ACHN (cell line): ENCODE results near the gene RPS6KA5.
"Not testable (repeated sequence)": the region's sequence is repeated elsewhere in the genome, so short reads cannot be mapped to it uniquely, and the experiment has no call there.

Experiments used
- DNase-seq: peaks from one replicate; pipeline ENCODE4 v3.0.0-alpha.2; 2015
- in situ Hi-C: cut with HindIII; loops from 2 replicates; pipeline ENCODE4 v1.10.0; 2017; ENCODE audit warnings: low sequenced_read_pairs, low pct_ligation_motif_present, low pct_unique_long_range_greater_than_20kb

The RPS6KA5 gene

DNA sequence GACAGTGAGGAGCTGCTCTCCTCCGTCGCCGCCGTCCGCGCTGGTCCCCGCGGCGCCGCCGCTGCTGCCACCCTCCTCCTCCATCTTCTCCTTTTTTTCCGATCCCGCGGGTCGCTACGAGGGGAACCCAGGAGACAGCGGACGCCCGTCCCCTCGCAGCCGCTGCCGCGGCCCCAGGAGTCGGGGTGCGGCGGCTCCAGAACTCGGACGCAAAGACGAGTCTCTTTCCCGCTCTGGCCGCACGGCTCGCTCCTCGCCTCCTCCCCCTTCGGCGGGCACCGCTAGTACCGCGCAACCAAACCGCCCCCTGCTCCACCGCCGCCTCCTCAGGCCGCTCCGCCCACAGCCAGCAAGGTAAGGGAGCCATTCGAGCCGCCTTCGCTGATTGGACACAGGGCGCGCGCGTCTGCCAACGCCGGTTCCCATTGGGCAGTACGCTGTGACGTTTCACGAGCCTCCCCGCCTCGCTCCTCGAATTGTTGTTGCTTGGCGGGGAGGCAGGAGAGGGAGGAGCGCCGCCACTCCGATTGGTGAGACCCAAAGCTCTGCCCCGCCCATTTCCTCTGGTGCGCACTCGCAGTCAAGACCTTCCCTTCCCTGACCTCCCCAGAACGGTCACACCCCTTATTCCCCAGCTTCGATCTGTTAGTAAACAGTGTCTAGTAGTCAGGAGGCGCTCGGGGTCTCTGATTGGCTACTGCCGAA, at the start of gene RPS6KA5:
RPS6KA5 (minus strand) TSS at position 291 of the 705 bp plus-strand sequence; CDS start at position 84, 207 bp downstream.
- peak; percentile 99 for DNase-seq
- in situ Hi-C loops: no loop called here

DNA sequence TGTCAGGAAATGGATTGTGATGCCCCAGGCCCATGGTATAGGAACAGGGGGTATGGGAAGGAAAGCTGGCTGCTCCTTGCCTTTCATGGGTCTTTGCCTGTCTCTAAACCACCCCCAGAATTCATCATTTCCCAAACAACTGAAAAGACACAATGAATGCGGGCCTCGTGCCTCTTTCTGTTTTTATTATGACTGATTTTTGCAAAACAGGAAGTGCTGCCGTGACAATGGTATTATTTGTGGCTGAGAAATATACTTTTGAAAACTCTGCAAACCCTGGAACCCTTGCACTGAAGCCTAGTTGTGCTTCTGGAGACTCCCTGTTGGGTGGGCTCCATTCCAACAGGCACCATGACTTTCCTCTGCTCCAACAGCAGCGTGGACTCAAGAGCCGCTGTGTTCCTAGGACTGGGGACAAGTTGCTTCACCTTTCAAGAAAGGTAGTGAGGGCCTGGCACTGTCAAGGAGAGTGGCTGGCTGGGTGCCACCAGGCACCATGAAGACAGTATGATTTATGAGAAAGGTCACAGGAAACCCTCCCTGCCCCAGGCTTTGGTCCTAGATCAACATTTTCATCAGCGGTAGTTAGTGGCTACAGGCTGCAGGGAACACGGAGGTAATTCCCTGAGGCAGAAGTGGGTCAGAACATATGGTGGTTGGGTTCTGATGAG, 48.6 kb upstream of the RPS6KA5 start:
- in situ Hi-C loops: no loop called here
- no peak for DNase-seq

DNA sequence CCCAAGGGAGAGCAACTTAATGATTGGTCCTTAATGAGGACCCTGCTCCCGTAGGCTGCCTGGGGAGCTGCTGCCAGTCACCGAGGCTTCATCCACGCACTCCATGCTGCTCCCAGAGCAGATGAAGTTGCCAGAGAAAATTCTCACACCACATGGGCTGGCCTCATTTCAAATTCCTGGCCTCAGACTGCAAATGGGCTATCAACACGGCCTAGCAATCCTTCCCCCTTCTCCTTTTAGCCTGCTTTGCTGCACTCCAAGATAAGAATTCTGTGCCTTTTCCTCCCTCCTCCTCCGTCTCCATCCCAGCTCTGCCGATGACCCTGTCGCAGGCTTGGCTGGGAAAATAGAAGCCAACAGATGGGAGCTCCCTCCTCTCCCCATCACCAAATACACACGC, 42.7 kb upstream of the RPS6KA5 start:
- in situ Hi-C loops: no loop called here
- no peak for DNase-seq

DNA sequence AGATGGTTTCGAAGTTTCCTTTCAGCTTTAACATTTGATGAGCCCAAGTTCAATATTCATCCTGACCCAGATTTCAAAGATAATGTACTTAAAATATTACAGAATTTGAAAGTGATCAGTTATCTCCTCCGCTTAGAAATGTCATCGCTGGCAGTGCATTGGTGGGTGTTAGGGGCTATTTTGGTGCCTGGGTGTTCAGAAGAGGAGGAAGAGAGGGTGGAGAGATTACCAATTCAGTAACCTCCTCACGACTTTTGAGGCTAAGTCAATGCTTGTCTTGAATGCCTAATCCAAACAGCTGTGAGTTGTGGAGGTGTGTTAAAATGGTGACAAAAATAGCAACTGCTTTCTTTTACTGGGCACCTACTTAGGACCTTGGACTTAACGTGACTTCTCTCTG, 39.7 kb upstream of the RPS6KA5 start:
- in situ Hi-C loops: no loop called here
- DNase-seq: no peak

DNA sequence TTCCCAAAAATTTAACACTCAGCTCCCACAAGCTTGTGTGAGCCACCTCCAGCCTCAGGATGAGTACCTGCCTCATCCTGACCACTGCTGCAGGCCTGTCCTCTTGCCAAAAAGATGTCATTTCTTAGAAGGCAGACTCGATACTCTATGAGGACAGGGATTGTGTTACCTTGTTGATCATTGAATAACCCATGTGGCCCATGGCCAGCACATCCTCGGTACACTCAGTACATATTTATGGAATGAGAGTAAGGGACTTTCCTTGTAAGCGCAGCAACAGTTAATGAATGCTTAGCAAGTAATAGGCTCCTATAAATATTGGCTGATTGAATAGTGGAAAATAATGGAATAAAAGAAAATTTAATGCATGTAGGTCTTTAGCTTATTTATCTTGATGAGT, 38.1 kb upstream of the RPS6KA5 start:
- DNase-seq: no peak

DNA sequence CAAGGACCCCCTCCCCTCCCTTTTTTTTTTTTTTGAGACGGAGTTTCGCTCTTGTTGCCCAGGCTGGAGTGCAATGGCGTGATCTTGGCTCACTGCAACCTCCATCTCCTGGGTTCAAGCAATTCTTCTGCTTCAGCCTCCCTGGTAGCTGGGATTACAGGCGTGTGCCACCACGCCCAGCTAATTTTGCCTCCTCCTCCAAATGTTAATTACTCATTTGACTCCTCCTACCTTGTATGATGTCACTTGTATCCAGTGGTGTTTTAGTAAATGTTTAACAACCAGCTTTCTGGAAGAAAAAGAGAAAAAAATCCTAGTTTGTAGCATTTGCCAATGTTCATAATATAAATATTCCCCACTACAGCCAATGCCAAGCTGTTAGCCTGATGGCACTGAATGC, 37.2 kb upstream of the RPS6KA5 start:
- DNase-seq, in situ Hi-C loops: not testable (repeated sequence)

More for the DNA sequence above, 38.1 kb upstream of the RPS6KA5 start:
- in situ Hi-C loops: no loop called here

DNA sequence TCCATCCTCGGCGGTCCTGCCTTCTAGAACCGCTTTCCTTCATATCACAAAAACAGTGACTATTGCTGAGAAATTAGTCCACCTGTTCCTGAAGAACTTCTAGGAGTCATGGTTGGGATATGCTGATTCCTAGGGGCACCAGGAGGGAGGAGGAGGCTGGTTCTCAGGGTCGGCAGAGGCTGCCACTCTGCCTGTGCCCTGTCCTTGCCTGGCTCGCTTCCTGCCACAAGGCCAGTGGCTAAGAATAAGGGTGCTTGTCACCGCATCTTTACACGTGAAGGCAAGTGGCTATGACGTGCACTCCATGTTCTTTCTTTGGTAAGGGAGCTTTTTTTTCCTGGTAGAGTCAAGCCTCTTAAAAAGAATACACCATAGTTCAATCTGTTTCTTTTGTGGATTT, 34.7 kb upstream of the RPS6KA5 start:
- in situ Hi-C loops: no loop called here

DNA sequence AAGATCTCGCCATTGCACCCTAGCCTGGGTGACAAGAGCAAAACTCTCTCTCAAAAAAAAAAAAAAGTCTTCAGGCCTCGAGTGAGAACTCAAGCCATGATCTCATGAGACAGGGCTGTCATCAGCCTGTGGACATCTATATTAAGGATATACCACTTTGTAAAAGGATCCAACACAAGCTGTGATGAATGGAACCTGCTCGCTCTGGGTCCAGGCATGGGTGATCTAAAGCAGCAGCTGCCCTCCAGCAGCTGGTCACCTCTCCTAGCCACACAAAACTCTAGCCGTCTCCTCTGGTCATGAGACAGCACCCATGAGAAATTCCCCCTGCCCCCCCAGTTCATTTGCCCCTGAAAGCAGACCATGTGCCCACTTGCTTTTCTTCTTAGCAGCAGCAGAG, 34.3 kb upstream of the RPS6KA5 start:
- no peak for DNase-seq
- in situ Hi-C loops: no loop called here

More for the DNA sequence above, 34.7 kb upstream of the RPS6KA5 start:
- DNase-seq: no peak

DNA sequence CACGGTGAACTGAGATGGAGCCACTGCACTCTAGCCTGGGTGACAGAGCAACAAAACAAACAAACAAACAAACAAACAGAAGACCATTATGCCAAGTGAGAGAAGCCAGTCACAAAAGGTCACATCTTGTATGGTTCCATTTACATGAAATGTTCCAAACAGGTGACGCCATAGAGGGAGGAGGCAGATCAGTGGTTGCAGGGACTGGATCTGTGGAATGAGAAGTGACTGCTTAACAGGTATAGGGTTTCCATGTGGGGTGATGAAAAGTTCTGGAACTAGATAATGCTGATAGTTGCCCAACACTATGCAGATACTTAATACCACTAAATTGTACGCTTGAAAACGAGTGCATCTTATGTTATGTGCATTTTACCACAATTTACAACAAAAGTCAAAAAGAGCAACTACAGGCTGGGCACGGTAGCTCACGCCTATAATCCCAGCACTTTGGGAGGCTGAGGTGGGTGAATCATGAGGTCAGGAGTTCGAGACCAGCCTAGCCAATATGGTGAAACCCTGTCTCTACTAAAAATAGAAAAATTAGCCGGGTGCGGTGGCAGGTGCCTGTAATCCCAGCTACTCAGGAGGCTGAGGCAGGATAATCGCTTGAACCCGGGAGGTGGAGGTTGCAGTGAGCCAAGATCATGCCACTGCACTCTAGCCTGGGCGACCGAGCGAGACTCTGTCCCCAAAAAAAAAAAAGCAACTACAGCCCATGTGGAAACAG, 33.5 kb upstream of the RPS6KA5 start:
- DNase-seq, in situ Hi-C loops: not testable (repeated sequence)

DNA sequence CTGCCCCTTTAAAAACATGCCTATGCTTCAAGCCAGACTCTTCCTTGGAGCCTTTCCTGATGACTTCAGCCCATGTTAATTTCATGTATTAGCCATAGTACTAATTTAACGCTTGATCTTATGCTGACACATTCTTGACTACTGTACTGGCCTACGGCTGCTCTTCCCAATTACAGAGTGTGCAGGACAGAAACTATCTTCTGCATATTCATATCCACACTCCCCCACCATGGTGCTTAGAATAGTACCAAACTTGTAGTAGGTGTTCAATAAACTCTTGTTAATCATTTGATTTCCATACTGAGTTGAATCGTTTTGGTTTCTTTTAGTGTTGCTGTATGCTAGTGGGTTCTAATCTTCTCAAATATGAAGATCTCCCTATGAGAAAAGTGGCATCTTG, 31.6 kb upstream of the RPS6KA5 start:
- in situ Hi-C loops: no loop called here
- DNase-seq: no peak

DNA sequence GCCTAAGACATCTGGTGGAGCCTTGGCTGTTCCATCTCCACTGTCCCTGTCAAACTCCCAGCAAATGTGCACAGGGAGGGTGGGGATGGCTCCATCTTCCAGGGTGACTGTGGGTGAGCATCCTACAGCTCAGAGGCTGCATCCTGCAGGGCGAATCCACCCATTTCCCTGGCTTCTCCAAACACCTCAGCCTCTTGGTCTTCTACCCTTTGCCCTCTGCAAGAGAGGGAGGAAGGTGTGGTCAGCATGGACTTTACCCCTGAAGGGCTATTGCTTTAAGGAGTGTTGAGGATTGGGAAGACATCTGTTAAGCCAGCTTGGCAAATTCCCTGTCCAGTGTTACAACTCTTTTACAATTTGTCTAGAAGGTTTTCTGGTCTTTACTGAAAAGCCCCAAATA, 30.3 kb upstream of the RPS6KA5 start:
- in situ Hi-C loops: no loop called here
- DNase-seq: no peak

DNA sequence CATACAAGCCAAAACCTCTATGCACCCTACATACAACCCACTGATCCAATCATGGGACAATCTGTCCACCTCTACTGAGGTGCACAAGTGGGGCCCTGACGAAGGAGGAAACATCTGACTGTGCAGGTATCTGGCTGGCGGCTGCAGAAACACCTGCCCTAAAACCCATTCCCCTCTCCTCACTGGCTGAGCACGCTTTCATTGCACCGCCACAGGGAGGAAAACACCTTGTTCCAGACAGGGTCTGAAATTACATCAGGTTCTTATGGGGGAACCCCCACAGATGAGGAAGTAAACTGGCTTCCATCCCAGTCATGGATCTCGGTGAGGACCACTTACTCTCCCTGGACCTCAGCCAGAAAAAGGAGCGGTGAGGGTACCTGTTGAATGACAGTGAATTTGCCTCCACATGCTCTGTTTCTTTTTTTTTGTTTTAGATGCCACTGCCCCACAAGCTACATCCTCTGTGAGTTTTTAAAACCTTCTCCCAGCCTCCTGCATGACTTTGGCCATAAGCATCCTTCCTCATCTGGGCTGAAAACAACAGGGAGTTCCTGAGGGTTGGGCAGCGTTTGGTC, 29.6 kb upstream of the RPS6KA5 start:
- in situ Hi-C loops: no loop called here
- DNase-seq: no peak

DNA sequence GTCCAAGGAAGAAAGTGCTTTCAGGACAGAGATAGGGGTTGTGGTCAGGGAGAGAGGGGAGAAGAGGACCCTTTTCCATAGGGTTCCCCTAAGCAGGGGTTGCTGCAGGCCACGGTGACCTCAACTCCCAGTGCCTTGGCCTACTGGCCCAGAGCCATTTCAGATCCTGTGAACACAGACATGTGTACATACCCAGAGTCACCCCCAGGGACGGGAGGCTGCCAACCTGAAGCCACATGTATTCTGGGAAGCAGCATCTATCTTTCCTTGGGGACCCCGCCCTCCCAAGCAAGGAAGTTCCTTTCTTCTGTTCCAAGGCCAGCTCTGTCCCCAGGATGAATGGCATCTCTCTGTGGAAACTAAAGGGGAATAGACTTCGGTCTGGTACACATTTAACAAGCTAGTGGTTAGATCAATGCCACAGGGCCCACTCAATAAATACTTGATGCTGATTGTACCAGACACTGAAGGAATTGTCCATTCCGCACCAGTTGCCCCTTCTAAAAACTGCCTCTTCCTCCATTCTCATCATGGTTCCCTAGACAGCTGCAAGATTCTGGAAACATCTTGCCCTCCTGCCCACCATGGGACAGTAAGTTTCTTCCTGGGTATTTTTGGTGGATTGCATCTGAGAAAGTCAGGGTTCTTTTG, 28.3 kb upstream of the RPS6KA5 start:
- in situ Hi-C loops: no loop called here
- DNase-seq: no peak

DNA sequence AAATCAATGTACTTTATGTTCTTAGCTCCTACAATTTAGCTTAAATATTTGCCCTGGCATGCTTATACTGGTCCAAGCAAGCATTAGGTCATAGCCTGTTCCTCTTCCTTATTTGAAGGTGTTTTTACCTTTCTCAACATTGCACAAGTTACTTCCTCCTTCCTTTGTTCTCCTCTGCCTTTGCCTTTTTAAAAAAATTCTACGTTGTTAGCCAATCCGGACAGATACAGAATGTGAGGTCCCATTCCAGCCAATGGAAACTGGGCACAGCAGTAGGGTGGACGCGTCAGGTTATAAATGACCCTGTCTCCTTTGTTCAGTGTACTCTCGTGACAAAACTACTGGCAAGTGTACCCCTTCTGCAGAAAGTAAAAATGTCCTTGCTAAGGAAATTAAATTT, 27.0 kb upstream of the RPS6KA5 start:
- DNase-seq, in situ Hi-C loops: not testable (repeated sequence)

DNA sequence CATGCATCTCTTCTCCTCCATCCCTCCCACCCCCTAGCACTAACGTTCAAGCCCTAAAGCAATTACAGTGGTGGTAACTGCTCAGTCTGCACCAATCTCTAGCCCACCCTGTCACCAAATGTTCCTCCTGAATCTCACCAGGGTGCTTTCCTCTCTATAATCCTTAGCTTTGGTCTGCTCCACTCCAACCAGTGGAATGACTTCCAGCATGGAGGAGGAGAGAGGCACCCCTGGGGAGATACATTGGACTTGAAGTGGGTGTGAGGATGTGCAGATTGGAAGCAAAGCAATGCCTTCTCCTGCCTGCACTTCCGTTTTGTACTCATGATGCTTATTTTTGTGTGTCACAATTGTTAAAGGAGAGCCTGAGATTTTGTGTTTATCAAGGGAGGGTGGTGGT, 24.1 kb upstream of the RPS6KA5 start:
- DNase-seq: no peak
- in situ Hi-C loops: no loop called here

DNA sequence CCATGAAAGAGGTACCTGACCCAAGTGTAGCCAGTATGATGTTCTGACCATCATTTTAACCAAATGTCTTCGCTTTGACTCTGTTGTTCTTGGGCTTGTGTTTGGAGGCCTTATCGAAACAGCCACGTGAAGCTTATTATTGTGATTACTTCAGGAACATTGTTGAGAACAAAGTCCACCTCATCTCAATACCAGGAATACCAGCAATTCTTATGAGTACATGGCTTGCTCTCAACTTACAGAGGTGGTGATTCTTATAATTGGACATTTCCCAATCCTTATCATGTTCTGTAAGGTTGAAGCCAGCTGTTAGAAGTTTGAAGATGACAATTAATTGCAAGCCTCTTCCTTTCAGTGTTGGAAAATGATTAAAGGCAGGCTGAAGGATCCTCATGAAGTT, 21.8 kb upstream of the RPS6KA5 start:
- in situ Hi-C loops: no loop called here
- no peak for DNase-seq

DNA sequence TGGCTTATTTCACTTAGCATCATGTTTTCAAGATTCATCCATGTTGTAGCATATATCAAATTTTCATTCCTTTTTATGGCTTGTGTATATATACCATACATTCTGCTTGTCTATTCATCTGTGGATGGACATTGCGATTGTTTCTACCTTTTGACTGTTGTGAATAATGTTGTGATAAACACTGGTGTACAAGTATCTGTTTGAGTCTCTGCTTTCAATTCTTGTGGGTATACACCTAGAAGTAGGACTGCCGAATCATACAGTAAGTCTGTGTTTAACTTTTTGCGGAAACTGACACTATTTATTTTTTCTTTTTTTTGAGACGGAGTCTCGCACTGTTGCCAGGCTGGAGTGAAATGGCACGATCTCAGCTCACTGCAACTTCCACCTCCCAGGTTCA, 19.6 kb upstream of the RPS6KA5 start:
- DNase-seq: no peak
- in situ Hi-C loops: no loop called here

DNA sequence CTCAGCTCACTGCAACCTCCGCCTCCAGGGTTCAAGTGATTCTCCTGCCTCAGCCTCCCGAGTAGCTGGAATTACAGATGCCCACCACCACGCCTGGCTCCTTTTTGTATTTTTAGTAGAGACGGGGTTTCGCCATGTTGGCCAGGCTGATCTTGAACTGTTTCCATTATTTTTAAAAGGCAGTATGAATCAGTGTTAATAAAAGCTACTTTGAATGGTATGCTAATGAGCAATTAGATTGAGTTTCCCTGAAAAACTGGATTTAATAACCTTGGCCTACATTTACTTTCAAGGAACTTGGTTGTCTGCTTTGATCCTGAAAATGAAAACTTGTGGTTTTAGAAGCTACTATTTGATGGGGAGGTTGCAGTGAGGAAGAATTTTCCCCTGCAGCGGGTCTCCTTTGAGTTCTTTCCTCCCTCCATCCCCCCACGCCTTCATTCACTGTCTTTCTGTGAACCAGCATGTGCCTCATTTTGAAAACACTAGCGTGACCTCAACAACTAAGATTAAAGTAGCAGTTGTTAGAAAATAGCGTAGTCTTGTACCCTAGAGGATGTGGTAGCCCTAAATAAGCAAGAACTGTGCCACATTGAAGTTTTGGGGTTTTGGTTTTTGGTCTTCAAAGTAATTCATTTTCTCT, 17.8 kb upstream of the RPS6KA5 start:
- in situ Hi-C loops: no loop called here
- DNase-seq: no peak
